Loucy (cell line): ENCODE results near the gene DSCAML1.

Experiments
- H2AFZ ChIP-seq: fragments of 200-600 bp; sonication (generic); 2 replicates; pipeline ENCODE4 v1.6.0; 2016; ENCODE audit warnings: antibody characterized with exemption, mild to moderate bottlenecking, low read length, moderate library complexity
- H3F3A ChIP-seq: fragments of 200-600 bp; 2 replicates; pipeline ENCODE4 v1.6.0; 2016; ENCODE audit warnings: antibody characterized with exemption, low read depth, mild to moderate bottlenecking
- H3K27me3 ChIP-seq: fragments of 200-600 bp; sonication (generic); 2 replicates; pipeline ENCODE4 v1.6.1; 2014; ENCODE audit warnings: low read length, mild to moderate bottlenecking; ENCODE audit not compliant: insufficient read depth, poor library complexity, severe bottlenecking
- H3K36me3 ChIP-seq: fragments of 200-600 bp; sonication (generic); 2 replicates; pipeline ENCODE4 v1.6.1; 2016; ENCODE audit warnings: low read length; ENCODE audit not compliant: insufficient read depth
- H3K4me1 ChIP-seq: fragments of 200-600 bp; sonication (generic); 2 replicates; pipeline ENCODE4 v1.5.1; 2014; ENCODE audit warnings: low read length, mild to moderate bottlenecking; ENCODE audit not compliant: insufficient read depth, poor library complexity, severe bottlenecking
- H3K4me2 ChIP-seq: fragments of 200-600 bp; sonication (generic); 2 replicates; pipeline ENCODE4 v1.6.0; 2014; ENCODE audit warnings: antibody characterized with exemption, low read length, low read depth, mild to moderate bottlenecking; ENCODE audit not compliant: poor library complexity, severe bottlenecking
- H3K4me3 ChIP-seq: fragments of 200-600 bp; sonication (generic); 2 replicates; pipeline ENCODE4 v1.5.1; 2014; ENCODE audit warnings: low read length, mild to moderate bottlenecking, mixed read lengths; ENCODE audit not compliant: poor library complexity, severe bottlenecking
- H3K79me2 ChIP-seq: fragments of 200-600 bp; sonication (generic); 2 replicates; pipeline ENCODE4 v1.6.1; 2014; ENCODE audit warnings: low read length; ENCODE audit not compliant: insufficient read depth
- H3K9ac ChIP-seq: fragments of 200-600 bp; sonication (generic); 2 replicates; pipeline ENCODE4 v1.6.0; 2014; ENCODE audit warnings: mild to moderate bottlenecking, low read depth, low read length, moderate library complexity; ENCODE audit not compliant: poor library complexity, severe bottlenecking
- H3K9me2 ChIP-seq: fragments of 200-600 bp; sonication (generic); replicated peaks from 2 replicates; pipeline ENCODE4 v1.6.1; 2016; ENCODE audit warnings: low read depth, low read length, mixed read lengths
- H3K9me3 ChIP-seq: fragments of 200-600 bp; sonication (generic); 2 replicates; pipeline ENCODE4 v1.6.1; 2014; ENCODE audit warnings: mild to moderate bottlenecking, antibody characterized with exemption, low read length, low read depth; ENCODE audit not compliant: insufficient read depth
- H4K20me1 ChIP-seq: fragments of 200-600 bp; sonication (generic); 2 replicates; pipeline ENCODE4 v1.6.0; 2014; ENCODE audit warnings: antibody characterized with exemption, low read length, mild to moderate bottlenecking; ENCODE audit not compliant: insufficient read depth, poor library complexity, severe bottlenecking
- CTCF ChIP-seq: fragments of 200-600 bp; sonication (generic); conservative IDR thresholded peaks from 2 replicates; pipeline ENCODE4 v1.5.1; 2014; ENCODE audit warnings: mild to moderate bottlenecking, antibody characterized with exemption, low read length
- EZH2phosphoT487 ChIP-seq: fragments of 200-600 bp; IDR thresholded peaks from 2 replicates; pipeline ENCODE4 v1.6.1; 2018; ENCODE audit warnings: antibody characterized with exemption, mild to moderate bottlenecking, moderate library complexity, borderline replicate concordance

The DSCAML1 gene

GRCh38 chr11:117646411-117646810, 150.6 kb downstream of the DSCAML1 start:
- H3K9me2 ChIP-seq = no peaks in the 10 kb centered on the region
- H3K4me1 ChIP-seq = no peaks in the 10 kb centered on the region
- H2AFZ ChIP-seq = no peak overlapping the region
- no peaks in the 10 kb centered on the region for H3K79me2 ChIP-seq
- H3K27me3 ChIP-seq = no peaks in the 10 kb centered on the region
- H3K36me3 ChIP-seq = no peaks in the 10 kb centered on the region
- H3K4me2 ChIP-seq = no peak overlapping the region
- H3K4me3 ChIP-seq = no peak overlapping the region
- no peaks in the 10 kb centered on the region for H3F3A ChIP-seq
- no peak overlapping the region for H3K9ac ChIP-seq
- TF ChIP-seq EZH2phosphoT487 (no peak), CTCF (no peak)
- no peaks in the 10 kb centered on the region for H3K9me3 ChIP-seq
- no peaks in the 10 kb centered on the region for H4K20me1 ChIP-seq

- TF ChIP-seq EZH2phosphoT487 = no peak
- no peak for TF ChIP-seq CTCF
- no peaks in the 10 kb centered on the region for H3K4me1 ChIP-seq
- H3K4me2 ChIP-seq = no peak overlapping the region
- H3K9me2 ChIP-seq = no peaks in the 10 kb centered on the region
- H3K79me2 ChIP-seq = no peaks in the 10 kb centered on the region
- no peak overlapping the region for H2AFZ ChIP-seq
- H3F3A ChIP-seq = no peaks in the 10 kb centered on the region
- H4K20me1 ChIP-seq = no peaks in the 10 kb centered on the region
- no peaks in the 10 kb centered on the region for H3K27me3 ChIP-seq
- no peak overlapping the region for H3K4me3 ChIP-seq
- no peaks in the 10 kb centered on the region for H3K36me3 ChIP-seq
- H3K9ac ChIP-seq = no peak overlapping the region
- H3K9me3 ChIP-seq = no peaks in the 10 kb centered on the region
Measured at GRCh38 chr11:117644403-117645155, 152.4 kb downstream of the DSCAML1 start.

GRCh38 chr11:117643606-117644300, 153.3 kb downstream of the DSCAML1 start:
- no peaks in the 10 kb centered on the region for H3F3A ChIP-seq

More at GRCh38 chr11:117643606-117644300, 153.3 kb downstream of the DSCAML1 start:
- H3K4me1 ChIP-seq = no peaks in the 10 kb centered on the region
- no peaks in the 10 kb centered on the region for H4K20me1 ChIP-seq
- no peaks in the 10 kb centered on the region for H3K27me3 ChIP-seq
- H3K9me2 ChIP-seq = no peaks in the 10 kb centered on the region
- no peak overlapping the region for H2AFZ ChIP-seq
- no peaks in the 10 kb centered on the region for H3K79me2 ChIP-seq
- H3K4me2 ChIP-seq = no peak overlapping the region
- no peak overlapping the region for H3K9ac ChIP-seq
- no peaks in the 10 kb centered on the region for H3K9me3 ChIP-seq
- TF ChIP-seq CTCF (no peak), EZH2phosphoT487 (no peak)
- H3K4me3 ChIP-seq = no peak overlapping the region
- no peaks in the 10 kb centered on the region for H3K36me3 ChIP-seq
